Measurements from ENCODE around the gene ZCCHC24. TPM values are rescaled to one million over a fixed set of nuclear protein-coding genes. Genes with fewer than 3 reads are reported as not detected.

Gene ZCCHC24
- total and polyA plus RNA-seq, 2 of the 8 experiments (the other 6 are each of a cell fraction or from before 2014, with no cell fraction given) = 3.9 to 6.9 TPM

DNA sequence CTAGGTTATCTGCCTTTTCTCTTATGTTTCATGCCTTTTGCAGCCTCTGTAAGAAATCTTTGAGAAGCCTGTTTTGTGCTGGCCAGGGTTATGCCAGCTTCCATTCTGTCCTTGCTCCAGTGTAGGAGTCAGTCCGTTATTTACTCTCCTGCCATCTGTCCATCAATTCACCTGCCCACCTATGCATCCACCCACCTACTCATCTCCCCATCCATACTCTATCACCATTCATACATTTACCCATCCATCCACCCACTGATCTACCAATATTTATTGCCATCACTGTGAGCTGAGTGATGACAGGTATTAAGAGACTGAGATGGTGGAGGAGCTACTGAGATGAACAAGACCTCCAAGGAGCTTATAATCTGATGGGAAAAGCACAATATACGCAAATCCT lies 110.9 kb downstream of the ZCCHC24 start:
- Histone ChIP-seq H3K27ac (ENCODE audit: low read depth, low read length) (no peak overlapping the region), H3K23ac (ENCODE audit: insufficient read length) (no peak overlapping the region), H3K9me3 (ENCODE audit: insufficient read depth in 2 of 2, low read depth in 1 of 2, low read length in 1 of 2) (peaks cover 2 to 4% of the 10 kb centered on the region in 2 experiments; a peak in 2 of 4 replicates), H3K4me1 (replicated peaks in 1 of 4; ENCODE audit: control insufficient read depth in 3 of 4, insufficient read depth in 4 of 4, low read length in 3 of 4) (peaks cover 0 to 11% (median 0%) of the 10 kb centered on the region in 4 experiments; a peak in 3 of 7 replicates), H4K8ac (ENCODE audit: extremely low read depth, insufficient read depth, low read length) (no peak overlapping the region), H4K5ac (ENCODE audit: insufficient read length, low read depth, low read length) (no peak overlapping the region), H2BK5ac (ENCODE audit: low read depth, low read length) (no peak overlapping the region), H4K91ac (replicated peaks; ENCODE audit: insufficient read length, low read length) (no peak overlapping the region), H4K20me1 (replicated peaks in 1 of 2; ENCODE audit: control insufficient read depth in 1 of 2, insufficient read depth in 2 of 2, low read length in 2 of 2) (no peaks in the 10 kb centered on the region), H2AK5ac (ENCODE audit: low read depth, low read length) (no peak overlapping the region), H2AFZ (ENCODE audit: low read length) (no peak overlapping the region), H3K18ac (ENCODE audit: extremely low read depth, low read length) (no peak overlapping the region), H2BK120ac (replicated peaks; ENCODE audit: low read depth, low read length) (no peak overlapping the region), H3K79me2 (ENCODE audit: control insufficient read depth in 1 of 2, insufficient read depth in 2 of 2, low read length in 2 of 2) (no peaks in the 10 kb centered on the region), H3K14ac (ENCODE audit: insufficient read length) (no peak overlapping the region), H3K79me1 (ENCODE audit: low read depth, low read length) (no peaks in the 10 kb centered on the region), H3K4me2 (ENCODE audit: insufficient read depth in 1 of 2, low read depth in 2 of 2, low read length in 2 of 2) (no peak overlapping the region), H3K56ac (replicated peaks; ENCODE audit: insufficient read length, low read depth, low read length) (no peak overlapping the region), H3K27me3 (replicated peaks in 1 of 4; ENCODE audit: control insufficient read depth in 3 of 4, extremely low read depth in 1 of 4, insufficient read depth in 3 of 4, low read length in 3 of 4) (no peaks in the 10 kb centered on the region), H3K4me3 (ENCODE audit: extremely low read depth in 1 of 4, insufficient read depth in 2 of 4, low read depth in 3 of 4, low read length in 4 of 4) (no peak overlapping the region), H3K9ac (replicated peaks in 1 of 4; ENCODE audit: extremely low read depth in 1 of 4, low read depth in 3 of 4, low read length in 3 of 4) (no peak overlapping the region), H3K36me3 (ENCODE audit: control insufficient read depth in 2 of 4, insufficient read depth in 4 of 4, low read length in 3 of 4) (no peaks in the 10 kb centered on the region), H2BK20ac (ENCODE audit: low read length) (no peak overlapping the region), H2BK12ac (ENCODE audit: low read depth, low read length) (no peak overlapping the region), H3K23me2 (ENCODE audit: low read depth, low read length) (no peaks in the 10 kb centered on the region), H3K4ac (replicated peaks; ENCODE audit: insufficient read length, low read depth, low read length) (no peak overlapping the region), H2BK15ac (ENCODE audit: low read length) (no peak overlapping the region)
- DNase-seq (ENCODE audit: low read depth in 1 of 2, low spot score in 2 of 2) = no peak
- FAIRE-seq = no peak
- ChIA-PET POLR2A (ENCODE audit: partially characterized antibody) (interaction anchor here (1.5 kb wide), 1 partner anchor 14 kb away, joined by 4 read pairs; no protein-coding TSS in a partner anchor), CTCF (ENCODE audit: partially characterized antibody) (interaction anchor here (0.7 to 4.5 kb wide), 4 partner anchors 11 to 31 kb away, joined by 3 to 29 read pairs (median 11); no protein-coding TSS in a partner anchor)
- 98% methylated on average over 2 of the region's 2 CpGs; no CpG with 5 or more reads in 1 of the 2 experiments for WGBS, 2 experiments (ENCODE audit: extremely low coverage in 1 of 2, insufficient coverage in 1 of 2, insufficient read length in 1 of 2, insufficient replicate concordance in 2 of 2, low coverage in 1 of 2, low lambda C conversion rate in 2 of 2, missing lambda C conversion rate in 1 of 2)
